K562 (cell line): Measurements from ENCODE around the gene ZPR1. TPM values are rescaled to one million over a fixed set of nuclear protein-coding genes. Genes with fewer than 3 reads are reported as not detected.

ENCODE experiments used
- CREB1 ChIP-seq, 2 experiments: sonication (generic) in 1 of 2; formaldehyde crosslinking in 1 of 2; IDR thresholded peaks; 2 replicates each; pipeline versions ENCODE4 v1.6.1 to v1.8.0; 2012 to 2022; ENCODE audit warnings: inconsistent platforms in 1 of 2, mild to moderate bottlenecking in 1 of 2, missing genetic modification reagents in 1 of 2, moderate library complexity in 1 of 2
- THRB ChIP-seq: fragments of 450-650 bp; formaldehyde crosslinking; conservative IDR thresholded peaks from 2 replicates; pipeline ENCODE4 v1.4.0; 2022; ENCODE audit warnings: mild to moderate bottlenecking, missing genetic modification characterization
- ZBTB11 ChIP-seq, 3 experiments: fragments of 200-800 bp in 1 of 3; fragments of 250-450 bp in 1 of 3; fragments of 450-650 bp in 1 of 3; sonication (Bioruptor Pico) in 1 of 3; sonication (Bioruptor generic) in 1 of 3; formaldehyde crosslinking in 1 of 3; IDR thresholded peaks; 2 replicates each; pipeline versions ENCODE4 v1.6.1 to v1.8.0; 2016 to 2022; ENCODE audit warnings: mild to moderate bottlenecking in 2 of 3, missing genetic modification characterization in 2 of 3, missing compliant biosample characterization in 1 of 3, moderate library complexity in 1 of 3
- ZBTB12 ChIP-seq: fragments of 250-450 bp; sonication (Bioruptor Pico); IDR thresholded peaks from 2 replicates; pipeline ENCODE4 v1.4.0; 2020
- ZNF316 ChIP-seq: fragments of 450-650 bp; IDR thresholded peaks from 2 replicates; pipeline ENCODE4 v1.6.1; 2016
- ZNF318 ChIP-seq, 2 experiments: fragments of 450-650 bp; IDR thresholded peaks; 2 replicates each; pipeline ENCODE4 v1.6.1; 2016; ENCODE audit warnings: mild to moderate bottlenecking in 2 of 2, borderline replicate concordance in 1 of 2, low read depth in 1 of 2, moderate library complexity in 1 of 2
- polyA plus RNA-seq, 8 experiments: library from polyadenylated mRNA; depleted of rRNA in 4 of 8; stranded (reverse) in 5 of 8; unstranded in 3 of 8; fragments of >200 nt; fragmentation: Nextera tagmentation in 2 of 8; fragmentation: Illumina TruSeq in 1 of 8; extraction: Ambion mirVana in 2 of 8; extraction: Trizol in 1 of 8; gene quantifications; 2 replicates each; pipeline versions ENCODE4 v1.2.1 to v1.2.3, GENCODE V29; 2011 to 2014; ENCODE audit warnings: inconsistent platforms in 1 of 8, missing spikeins in 1 of 8
- total RNA-seq, 7 experiments: library from RNA; depleted of rRNA in 6 of 7; stranded (reverse); fragments of >200 nt in 6 of 7; fragmentation: Illumina TruSeq in 2 of 7; extraction: Trizol in 2 of 7; gene quantifications; 2 replicates each; pipeline versions ENCODE4 v1.2.1 to v1.2.3, GENCODE V29; 2011 to 2021; ENCODE audit warnings: low replicate concordance in 1 of 7
- TF ChIP-seq, protein P1 (sequence below), 2 experiments: IDR thresholded peaks; 2 replicates each; pipeline ENCODE4 v1.6.1; 2011; ENCODE audit warnings: borderline replicate concordance in 1 of 2, control low read depth in 1 of 2, low read depth in 1 of 2, low read length in 1 of 2, mild to moderate bottlenecking in 1 of 2, mixed read lengths in 1 of 2, moderate library complexity in 1 of 2; ENCODE audit not compliant: insufficient read depth in 1 of 2, insufficient read length in 1 of 2, poor library complexity in 1 of 2, severe bottlenecking in 1 of 2; ENCODE audit errors: extremely low read depth in 1 of 2

ZPR1 gene
- total and polyA plus RNA-seq, 9 of the 15 experiments (the other 6 are each of a cell fraction or from before 2014, with no cell fraction given) = 13.0 to 120 (median 83.8) TPM

DNA sequence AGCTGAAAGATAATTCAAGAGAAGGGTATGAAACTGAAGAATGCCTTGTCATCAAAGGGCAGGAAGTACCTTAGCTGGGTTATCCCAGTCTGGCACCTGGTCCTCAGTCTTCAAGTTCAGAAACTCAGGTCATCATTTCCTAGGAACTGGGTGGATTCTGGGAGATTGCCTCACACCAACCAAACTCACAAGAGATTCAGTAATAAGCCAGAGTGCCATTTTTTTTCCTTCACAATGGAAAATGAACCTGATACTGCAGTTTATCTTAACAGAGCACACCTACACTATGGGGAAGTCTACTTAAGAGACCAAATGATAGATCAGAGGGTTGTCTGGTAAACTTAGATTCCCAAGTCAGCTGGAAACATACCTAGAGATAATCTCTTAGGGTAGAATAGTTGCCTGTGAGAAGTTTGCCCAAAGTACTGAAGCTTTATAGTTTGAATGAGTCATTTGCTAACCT is 11.3 kb downstream of the ZPR1 start (continued):
- TF ChIP-seq ZBTB11 (CRISPR knock-in tag; IDR thresholded peaks at IDR 0.05) (no peak), CREB1 (IDR thresholded peaks at IDR 0.05) (no peak), CREB1 (CRISPR knock-in tag; IDR thresholded peaks at IDR 0.05) (no peak), ZNF318 (IDR thresholded peaks at IDR 0.05; ENCODE audit: borderline replicate concordance in 1 of 2, low read depth in 1 of 2) (no peak), ZBTB12 (CRISPR knock-in tag) (no peak), ZNF316 (peak; percentile 80), THRB (CRISPR knock-in tag) (no peak)
- TF ChIP-seq, protein P1, sequence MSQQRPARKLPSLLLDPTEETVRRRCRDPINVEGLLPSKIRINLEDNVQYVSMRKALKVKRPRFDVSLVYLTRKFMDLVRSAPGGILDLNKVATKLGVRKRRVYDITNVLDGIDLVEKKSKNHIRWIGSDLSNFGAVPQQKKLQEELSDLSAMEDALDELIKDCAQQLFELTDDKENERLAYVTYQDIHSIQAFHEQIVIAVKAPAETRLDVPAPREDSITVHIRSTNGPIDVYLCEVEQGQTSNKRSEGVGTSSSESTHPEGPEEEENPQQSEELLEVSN (IDR thresholded peaks at IDR 0.05; ENCODE audit: borderline replicate concordance in 1 of 2, extremely low read depth in 1 of 2, insufficient read depth in 1 of 2, insufficient read length in 1 of 2, low read depth in 1 of 2, low read length in 1 of 2, poor library complexity in 1 of 2, severe bottlenecking in 1 of 2) = no peak
